GM23338 (cell line): ENCODE results near the gene CLEC11A. TPM values are rescaled to one million over a fixed set of nuclear protein-coding genes. Genes with fewer than 3 reads are reported as not detected.

Experiments
- ATAC-seq: fragments of 200-7000 bp; cut with Tn5 transposase; 3 replicates; pipeline ENCODE4 v1.9.1; 2020
- DNase-seq: peaks from one replicate; pipeline ENCODE4 v3.0.0-alpha.2; 2015; ENCODE audit warnings: low spot score
- H2AFZ ChIP-seq: fragments of 200-600 bp; sonication (generic); 2 replicates; pipeline ENCODE4 v1.8.0; 2016; ENCODE audit warnings: antibody characterized with exemption, mild to moderate bottlenecking, moderate library complexity
- H3F3A ChIP-seq: fragments of 200-600 bp; sonication (generic); replicated peaks from 2 replicates; pipeline ENCODE4 v1.8.0; 2017; ENCODE audit warnings: antibody characterized with exemption, mixed run types, low read depth
- H3K27ac ChIP-seq: fragments of 200-600 bp; sonication (generic); 2 replicates; pipeline ENCODE4 v1.6.1; 2016; ENCODE audit warnings: low read depth
- H3K27me3 ChIP-seq: fragments of 200-600 bp; sonication (generic); 2 replicates; pipeline ENCODE4 v1.8.0; 2016; ENCODE audit warnings: mild to moderate bottlenecking, mixed run types, moderate library complexity; ENCODE audit not compliant: insufficient read depth
- H3K36me3 ChIP-seq: fragments of 200-600 bp; sonication (generic); 2 replicates; pipeline ENCODE4 v1.8.0; 2016; ENCODE audit warnings: mild to moderate bottlenecking; ENCODE audit not compliant: insufficient read depth
- H3K4me1 ChIP-seq: fragments of 200-600 bp; sonication (generic); 2 replicates; pipeline ENCODE4 v1.8.0; 2016; ENCODE audit warnings: mild to moderate bottlenecking, moderate library complexity; ENCODE audit not compliant: insufficient read depth
- H3K4me2 ChIP-seq: fragments of 200-600 bp; sonication (generic); 2 replicates; pipeline ENCODE4 v1.7.1; 2017; ENCODE audit warnings: mixed run types
- H3K4me3 ChIP-seq: fragments of 200-600 bp; sonication (generic); 2 replicates; pipeline ENCODE4 v1.6.1; 2016; ENCODE audit warnings: mixed run types
- H3K79me2 ChIP-seq: fragments of 200-600 bp; sonication (generic); replicated peaks from 2 replicates; pipeline ENCODE4 v1.8.0; 2017; ENCODE audit warnings: mild to moderate bottlenecking; ENCODE audit not compliant: insufficient read depth
- H3K9me2 ChIP-seq: fragments of 200-600 bp; sonication (generic); 2 replicates; pipeline ENCODE4 v1.8.0; 2017; ENCODE audit not compliant: insufficient read depth
- H4K20me1 ChIP-seq: fragments of 200-600 bp; sonication (generic); replicated peaks from 2 replicates; pipeline ENCODE4 v1.8.0; 2017; ENCODE audit warnings: mild to moderate bottlenecking; ENCODE audit not compliant: insufficient read depth
- H3K27ac Mint-ChIP-seq: 2 replicates; pipeline ENCODE4 v1.8.0; 2020; ENCODE audit warnings: inconsistent platforms, mild to moderate bottlenecking, moderate library complexity, mixed read lengths
- H3K27me3 Mint-ChIP-seq: 3 replicates; pipeline ENCODE4 v1.8.0; 2022; ENCODE audit warnings: low read depth, mild to moderate bottlenecking, moderate library complexity, mixed read lengths, inconsistent platforms; ENCODE audit not compliant: insufficient read depth, poor library complexity
- H3K36me3 Mint-ChIP-seq: 3 replicates; pipeline ENCODE4 v1.8.0; 2021; ENCODE audit warnings: low read depth, mild to moderate bottlenecking, inconsistent platforms, moderate library complexity, mixed read lengths
- H3K4me1 Mint-ChIP-seq: 3 replicates; pipeline ENCODE4 v1.8.0; 2020; ENCODE audit warnings: mild to moderate bottlenecking, inconsistent platforms, mixed read lengths
- H3K4me3 Mint-ChIP-seq: 3 replicates; pipeline ENCODE4 v1.8.0; 2021; ENCODE audit warnings: moderate library complexity, mild to moderate bottlenecking, inconsistent platforms, mixed read lengths
- H3K9me3 Mint-ChIP-seq: 3 replicates; pipeline ENCODE4 v1.8.0; 2020; ENCODE audit warnings: moderate library complexity, mild to moderate bottlenecking, inconsistent platforms, mixed read lengths
- EZH2 ChIP-seq: fragments of 200-600 bp; sonication (generic); IDR thresholded peaks from one replicate; pipeline ENCODE4 v1.8.0; 2017; ENCODE audit warnings: antibody characterized with exemption, mild to moderate bottlenecking, low read depth; ENCODE audit not compliant: unreplicated experiment
- EZH2phosphoT487 ChIP-seq: fragments of 200-600 bp; sonication (generic); IDR thresholded peaks from one replicate; pipeline ENCODE4 v1.8.1; 2018; ENCODE audit warnings: antibody characterized with exemption; ENCODE audit not compliant: unreplicated experiment
- JUNB ChIP-seq: IDR thresholded peaks from one replicate; pipeline ENCODE4 v1.6.1; 2016; ENCODE audit warnings: antibody characterized with exemption; ENCODE audit not compliant: unreplicated experiment
- NANOG ChIP-seq: IDR thresholded peaks from 2 replicates; pipeline ENCODE4 v1.6.1; 2016; ENCODE audit warnings: antibody characterized with exemption, borderline replicate concordance
- STAT1 ChIP-seq: IDR thresholded peaks from one replicate; pipeline ENCODE4 v1.6.1; 2016; ENCODE audit warnings: antibody characterized with exemption; ENCODE audit not compliant: unreplicated experiment
- ZNF114 ChIP-seq: fragments of 250-450 bp; sonication (Bioruptor Pico); IDR thresholded peaks from 2 replicates; pipeline ENCODE4 v1.5.0; 2020; ENCODE audit warnings: mild to moderate bottlenecking, moderate library complexity
- ZNF462 ChIP-seq: fragments of 250-450 bp; sonication (Bioruptor Pico); IDR thresholded peaks from 2 replicates; pipeline ENCODE4 v1.5.0; 2020; ENCODE audit warnings: mild to moderate bottlenecking, moderate library complexity
- polyA plus RNA-seq: library from polyadenylated mRNA; unstranded; fragments of >200 nt; fragmentation: Nextera tagmentation; extraction: Ambion mirVana; gene quantifications from 2 replicates; pipeline ENCODE4 v1.2.1, GENCODE V29; 2016
- total RNA-seq: library from RNA; depleted of rRNA; stranded (reverse); fragments of >200 nt; shearing (Covaris generic); gene quantifications from 2 replicates; pipeline ENCODE4 v1.2.3, GENCODE V29; 2014
- TF ChIP-seq, protein P1 (sequence below), 2 experiments: fragments of 200-600 bp in 1 of 2; sonication (generic) in 1 of 2; conservative IDR thresholded peaks; 2 replicates each; pipeline versions ENCODE4 v1.5.1 to v1.6.1; 2016 to 2017; ENCODE audit warnings: antibody characterized with exemption in 2 of 2, low read depth in 2 of 2, mild to moderate bottlenecking in 2 of 2, moderate library complexity in 1 of 2

CLEC11A gene
- total and polyA plus RNA-seq, 2 experiments from 2014 or later: 8.0 to 15.5 TPM

DNA sequence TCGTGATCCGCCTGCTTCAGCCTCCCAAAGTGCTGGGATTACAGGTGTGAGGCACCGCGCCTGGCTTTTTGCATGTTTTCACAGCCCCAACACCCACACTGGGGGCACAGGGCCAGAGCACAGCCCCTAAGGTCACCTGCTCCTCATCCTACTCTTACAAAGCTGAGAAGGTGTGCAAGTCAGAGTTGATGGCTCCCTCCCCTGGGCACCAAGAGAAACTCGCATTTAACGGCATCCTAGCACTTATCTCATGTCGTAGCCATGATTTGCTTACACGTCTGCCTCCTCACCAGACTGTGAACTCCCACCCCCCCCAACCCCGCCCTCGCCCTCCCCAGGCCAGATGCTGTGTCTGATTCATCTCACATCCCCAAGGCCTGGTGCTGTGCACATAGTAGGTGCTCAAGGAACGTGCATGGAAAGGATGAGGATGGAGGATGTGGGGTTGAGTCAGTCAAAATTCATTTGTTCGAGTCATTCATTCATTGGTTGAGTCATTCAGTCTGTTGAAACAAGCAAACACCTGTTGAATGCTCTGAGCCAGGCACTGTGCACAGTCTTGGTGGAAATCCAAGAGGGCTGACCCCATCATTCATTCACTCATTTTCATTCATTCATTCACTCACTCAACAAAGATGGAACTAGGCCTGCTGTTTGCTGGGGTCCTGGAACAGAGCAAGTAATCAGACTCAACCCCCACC lies 14.8 kb upstream of the CLEC11A start:
- H3K4me3 ChIP-seq: no peak overlapping the region
- DNase-seq: no peak
- H3K27ac Mint-ChIP-seq: no peak overlapping the region
- H3F3A ChIP-seq: no peaks in the 10 kb centered on the region
- H3K4me1 Mint-ChIP-seq: no peaks in the 10 kb centered on the region
- ATAC-seq: no peak
- no peak for TF ChIP-seq NANOG
- no peak for TF ChIP-seq ZNF462 (CRISPR knock-in tag)
- no peak for TF ChIP-seq JUNB
- TF ChIP-seq ZNF114 (CRISPR knock-in tag): no peak
- no peak for TF ChIP-seq EZH2
- TF ChIP-seq STAT1: no peak
- TF ChIP-seq EZH2phosphoT487: no peak
- TF ChIP-seq, protein P1, sequence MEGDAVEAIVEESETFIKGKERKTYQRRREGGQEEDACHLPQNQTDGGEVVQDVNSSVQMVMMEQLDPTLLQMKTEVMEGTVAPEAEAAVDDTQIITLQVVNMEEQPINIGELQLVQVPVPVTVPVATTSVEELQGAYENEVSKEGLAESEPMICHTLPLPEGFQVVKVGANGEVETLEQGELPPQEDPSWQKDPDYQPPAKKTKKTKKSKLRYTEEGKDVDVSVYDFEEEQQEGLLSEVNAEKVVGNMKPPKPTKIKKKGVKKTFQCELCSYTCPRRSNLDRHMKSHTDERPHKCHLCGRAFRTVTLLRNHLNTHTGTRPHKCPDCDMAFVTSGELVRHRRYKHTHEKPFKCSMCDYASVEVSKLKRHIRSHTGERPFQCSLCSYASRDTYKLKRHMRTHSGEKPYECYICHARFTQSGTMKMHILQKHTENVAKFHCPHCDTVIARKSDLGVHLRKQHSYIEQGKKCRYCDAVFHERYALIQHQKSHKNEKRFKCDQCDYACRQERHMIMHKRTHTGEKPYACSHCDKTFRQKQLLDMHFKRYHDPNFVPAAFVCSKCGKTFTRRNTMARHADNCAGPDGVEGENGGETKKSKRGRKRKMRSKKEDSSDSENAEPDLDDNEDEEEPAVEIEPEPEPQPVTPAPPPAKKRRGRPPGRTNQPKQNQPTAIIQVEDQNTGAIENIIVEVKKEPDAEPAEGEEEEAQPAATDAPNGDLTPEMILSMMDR (conservative IDR thresholded peaks at IDR 0.05; ENCODE audit: low read depth in 2 of 2): peak in 1 of 2 experiments; percentile 54; a peak in 3 of 4 replicates
- H3K79me2 ChIP-seq: no peaks in the 10 kb centered on the region
- H2AFZ ChIP-seq: no peak overlapping the region
- H4K20me1 ChIP-seq: no peaks in the 10 kb centered on the region; the same call in 1 of the 2 replicates
- H3K4me3 Mint-ChIP-seq: no peak overlapping the region
- no peaks in the 10 kb centered on the region for H3K9me2 ChIP-seq
- no peaks in the 10 kb centered on the region for H3K36me3 ChIP-seq
- H3K4me2 ChIP-seq: no peak overlapping the region
- H3K27me3 Mint-ChIP-seq: peaks cover 10% of the 10 kb centered on the region
- H3K27me3 ChIP-seq: no peaks in the 10 kb centered on the region
- H3K36me3 Mint-ChIP-seq: peaks cover 52% of the 10 kb centered on the region
- 0 out of 2 replicates have a peak, but pooled peaks cover 2% of the 10 kb centered on the region for H3K4me1 ChIP-seq
- peaks cover 95% of the 10 kb centered on the region for H3K9me3 Mint-ChIP-seq
- no peak overlapping the region for H3K27ac ChIP-seq
